Parathyroid adenoma (tissue), 2 donors: Measurements from ENCODE around the gene ATP6V0A1.

ENCODE experiments used
- H2AFZ ChIP-seq: fragments of 300-600 bp; sonication (generic); one replicate; pipeline ENCODE4 v1.7.0; 2017; ENCODE audit warnings: antibody characterized with exemption, mild to moderate bottlenecking
- H3K27ac ChIP-seq: fragments of 300-600 bp; sonication (generic); one replicate; pipeline ENCODE4 v1.7.0; 2017
- H3K27me3 ChIP-seq: fragments of 300-600 bp; sonication (generic); one replicate; pipeline ENCODE4 v1.7.0; 2017; ENCODE audit warnings: low read length; ENCODE audit not compliant: control insufficient read depth, insufficient read depth
- H3K36me3 ChIP-seq: fragments of 300-600 bp; sonication (generic); one replicate; pipeline ENCODE4 v1.7.0; 2017; ENCODE audit warnings: low read length; ENCODE audit not compliant: control insufficient read depth, insufficient read depth
- H3K4me1 ChIP-seq: fragments of 300-600 bp; sonication (generic); one replicate; pipeline ENCODE4 v1.7.0; 2017; ENCODE audit warnings: control low read depth
- H3K4me2 ChIP-seq: fragments of 300-600 bp; sonication (generic); one replicate; pipeline ENCODE4 v1.7.0; 2017; ENCODE audit warnings: low read length
- H3K4me3 ChIP-seq: fragments of 300-600 bp; sonication (generic); one replicate; pipeline ENCODE4 v1.7.0; 2017; ENCODE audit warnings: low read depth, low read length
- H3K79me2 ChIP-seq: fragments of 300-600 bp; sonication (generic); one replicate; pipeline ENCODE4 v1.7.0; 2017; ENCODE audit warnings: control low read depth
- H3K9ac ChIP-seq: fragments of 300-600 bp; sonication (generic); one replicate; pipeline ENCODE4 v1.7.0; 2017; ENCODE audit warnings: mild to moderate bottlenecking
- H3K9me3 ChIP-seq: fragments of 300-600 bp; sonication (generic); one replicate; pipeline ENCODE4 v1.7.0; 2017; ENCODE audit warnings: low read length; ENCODE audit not compliant: control insufficient read depth
- TF ChIP-seq, protein P1 (sequence below): fragments of 300-600 bp; sonication (generic); IDR thresholded peaks from one replicate; pipeline ENCODE4 v1.7.0; 2017; ENCODE audit warnings: antibody characterized with exemption, mild to moderate bottlenecking
- donor health status: primary hyperparathyroidism.

Gene ATP6V0A1

DNA sequence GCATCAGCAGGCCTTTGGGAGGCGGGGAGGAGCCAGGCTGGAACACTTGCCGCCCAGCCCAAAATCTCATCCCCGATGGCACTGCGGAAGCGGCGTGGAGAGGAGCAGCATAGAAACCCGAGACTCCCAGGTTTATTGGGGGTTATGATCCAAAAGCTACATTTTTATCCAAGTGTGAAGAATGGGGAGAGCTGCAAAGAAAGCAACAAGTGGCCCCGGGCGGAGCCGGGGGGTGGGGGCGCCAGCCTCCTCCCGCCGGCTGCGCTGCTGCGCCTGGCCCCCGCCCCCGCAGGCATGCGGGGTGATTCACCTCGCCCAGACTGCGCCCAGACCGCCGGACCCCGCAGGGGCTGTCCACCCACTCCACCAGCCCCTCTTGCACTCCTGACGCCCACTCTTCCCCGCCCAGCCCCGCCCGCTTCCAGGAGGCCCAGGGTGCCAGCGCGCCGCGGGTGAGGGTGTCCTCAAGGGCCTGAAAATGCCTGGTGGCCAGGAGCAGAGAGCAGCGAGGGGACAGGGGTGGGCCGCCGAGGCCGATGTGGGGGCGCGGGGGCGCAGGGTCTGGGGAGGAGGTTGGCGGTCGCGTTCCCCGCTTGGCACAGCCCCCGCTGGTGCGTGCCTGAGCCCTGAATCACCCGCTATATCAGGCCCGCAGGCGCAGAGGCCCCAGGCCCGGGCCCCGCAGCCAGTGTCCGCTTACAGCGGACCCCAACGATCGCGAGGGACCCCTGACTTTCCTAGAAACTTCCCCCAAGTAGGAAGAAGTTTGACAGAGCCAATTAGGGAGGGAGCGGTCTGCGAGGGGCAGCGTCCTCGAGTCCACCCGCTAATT lies 37.0 kb upstream of the ATP6V0A1 start:
- Histone ChIP-seq H3K36me3 (no peaks in the 10 kb centered on the region), H3K27me3 (no peaks in the 10 kb centered on the region), H3K4me1 (peaks cover 2% of the 10 kb centered on the region), H3K4me2 (peak overlapping the region; percentile 42), H3K79me2 (no peaks in the 10 kb centered on the region), H3K9ac (no peak overlapping the region), H3K4me3 (peak overlapping the region; percentile 77), H3K9me3 (no peaks in the 10 kb centered on the region), H2AFZ (peak overlapping the region; percentile 70), H3K27ac (peak overlapping the region; percentile 29)
- TF ChIP-seq, protein P1, sequence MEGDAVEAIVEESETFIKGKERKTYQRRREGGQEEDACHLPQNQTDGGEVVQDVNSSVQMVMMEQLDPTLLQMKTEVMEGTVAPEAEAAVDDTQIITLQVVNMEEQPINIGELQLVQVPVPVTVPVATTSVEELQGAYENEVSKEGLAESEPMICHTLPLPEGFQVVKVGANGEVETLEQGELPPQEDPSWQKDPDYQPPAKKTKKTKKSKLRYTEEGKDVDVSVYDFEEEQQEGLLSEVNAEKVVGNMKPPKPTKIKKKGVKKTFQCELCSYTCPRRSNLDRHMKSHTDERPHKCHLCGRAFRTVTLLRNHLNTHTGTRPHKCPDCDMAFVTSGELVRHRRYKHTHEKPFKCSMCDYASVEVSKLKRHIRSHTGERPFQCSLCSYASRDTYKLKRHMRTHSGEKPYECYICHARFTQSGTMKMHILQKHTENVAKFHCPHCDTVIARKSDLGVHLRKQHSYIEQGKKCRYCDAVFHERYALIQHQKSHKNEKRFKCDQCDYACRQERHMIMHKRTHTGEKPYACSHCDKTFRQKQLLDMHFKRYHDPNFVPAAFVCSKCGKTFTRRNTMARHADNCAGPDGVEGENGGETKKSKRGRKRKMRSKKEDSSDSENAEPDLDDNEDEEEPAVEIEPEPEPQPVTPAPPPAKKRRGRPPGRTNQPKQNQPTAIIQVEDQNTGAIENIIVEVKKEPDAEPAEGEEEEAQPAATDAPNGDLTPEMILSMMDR, result no peak

DNA sequence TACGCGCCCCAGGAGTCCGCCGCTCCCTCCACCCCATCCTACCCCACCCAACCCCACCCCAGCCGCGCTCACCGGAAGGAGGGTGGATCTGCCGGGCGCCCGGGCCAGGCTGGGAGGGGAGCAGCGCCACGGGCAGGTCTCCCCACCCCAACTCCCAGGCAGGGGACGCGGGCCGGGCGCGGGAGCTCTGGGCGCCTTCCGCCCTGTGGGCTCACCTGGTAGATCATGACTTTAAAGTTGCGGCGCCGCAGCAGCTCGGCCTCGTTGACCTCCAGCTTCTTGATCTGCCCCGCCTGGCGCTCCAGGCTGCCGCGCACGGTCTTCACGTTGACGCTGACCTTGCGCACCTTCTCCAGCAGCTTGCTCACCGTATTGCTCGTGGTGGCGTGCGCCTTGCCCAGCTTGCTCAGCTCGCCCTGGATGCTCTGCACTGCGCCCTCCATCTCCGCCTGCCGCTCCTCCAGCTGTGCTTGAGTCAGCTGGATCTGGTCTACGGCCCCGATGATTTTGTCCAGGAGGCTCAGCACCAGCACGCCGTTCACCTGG lies 36.2 kb upstream of the ATP6V0A1 start:
- Histone ChIP-seq H3K36me3 (no peaks in the 10 kb centered on the region), H3K27me3 (no peaks in the 10 kb centered on the region), H3K79me2 (no peaks in the 10 kb centered on the region), H3K27ac (peak overlapping the region; percentile 17), H2AFZ (peak overlapping the region; percentile 68), H3K4me3 (peak overlapping the region; percentile 77), H3K9me3 (no peaks in the 10 kb centered on the region), H3K4me2 (peak overlapping the region; percentile 90), H3K9ac (no peak overlapping the region), H3K4me1 (peaks cover 2% of the 10 kb centered on the region)
- TF ChIP-seq, protein P1, result no peak

DNA sequence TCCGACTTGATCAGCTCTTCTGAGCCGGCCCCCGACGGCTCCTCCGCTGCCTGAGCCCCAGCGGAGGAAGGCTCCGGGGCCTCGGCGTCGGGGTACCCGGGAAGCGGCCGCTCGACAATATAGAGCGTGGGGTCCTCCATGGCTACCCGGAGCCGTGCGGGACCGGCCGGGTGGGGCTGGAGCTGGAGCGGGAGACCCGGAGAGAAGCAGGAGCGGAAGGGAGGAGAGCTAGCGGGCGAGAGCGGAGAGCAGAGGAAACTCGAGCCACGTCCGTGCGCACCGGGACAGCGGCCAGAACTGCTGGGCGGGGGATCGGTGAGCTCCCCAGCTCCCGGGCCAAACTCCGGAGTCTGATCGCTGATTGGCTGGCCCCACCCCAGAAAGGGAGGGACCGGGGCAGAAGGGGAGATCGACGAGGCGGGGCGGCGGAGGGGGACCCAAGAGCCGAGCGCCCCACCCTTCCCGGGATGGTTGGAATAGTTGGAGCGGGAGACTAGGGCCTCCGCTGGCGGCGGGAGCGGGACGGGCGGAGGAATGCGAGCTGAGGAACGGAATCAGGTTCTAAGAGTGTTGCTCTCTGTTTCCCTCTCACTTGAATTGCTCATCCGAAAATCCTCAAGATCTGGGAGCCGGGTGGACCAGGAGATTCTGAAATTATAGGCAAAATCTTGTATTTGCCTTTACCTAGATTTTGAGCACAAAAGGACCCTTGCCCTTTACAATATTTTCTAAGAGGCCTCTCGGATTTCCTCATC lies 35.5 kb upstream of the ATP6V0A1 start, which contains the start of gene CAVIN1:
TSS of gene CAVIN1 (minus strand) at position 299 of the 755 bp plus-strand sequence. CDS start at position 140, 159 bp downstream.
- Histone ChIP-seq H3K27me3 (no peaks in the 10 kb centered on the region), H3K4me3 (peak within 1 kb of the TSS; percentile 77), H3K36me3 (no peaks in the 10 kb centered on the region), H3K27ac (peak within 1 kb of the TSS; percentile 17), H3K4me1 (no peaks in the 10 kb centered on the region), H3K9me3 (no peaks in the 10 kb centered on the region), H3K79me2 (no peaks in the 10 kb centered on the region), H2AFZ (peak within 1 kb of the TSS; percentile 70), H3K4me2 (peak within 1 kb of the TSS; percentile 90), H3K9ac (no peak within 1 kb of the TSS)
- TF ChIP-seq, protein P1, result peak; percentile 9

DNA sequence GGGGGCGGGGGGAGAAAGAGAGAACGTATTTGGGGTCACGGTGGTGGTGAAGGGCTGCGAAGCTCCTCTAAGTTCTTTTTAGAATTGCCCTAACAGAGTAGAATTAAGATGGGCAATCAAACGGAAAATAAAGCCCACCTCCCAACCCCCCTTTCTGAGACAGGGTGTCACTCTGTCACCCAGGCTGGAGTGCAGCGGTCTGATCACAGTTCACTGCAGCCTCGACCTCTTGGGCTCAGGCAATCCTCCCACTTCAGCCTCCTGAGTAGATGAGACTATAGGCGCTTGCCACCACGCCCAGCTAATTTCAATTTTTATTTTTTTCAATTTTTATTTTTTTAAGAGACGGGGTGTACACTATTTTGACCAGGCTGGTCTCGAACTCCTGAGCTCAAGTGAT lies 34.9 kb upstream of the ATP6V0A1 start:
- peaks cover 3% of the 10 kb centered on the region for H3K4me1 ChIP-seq
- no peaks in the 10 kb centered on the region for H3K27me3 ChIP-seq
- no peak overlapping the region for H3K9ac ChIP-seq
- peaks cover 3% of the 10 kb centered on the region for H3K79me2 ChIP-seq
- TF ChIP-seq, protein P1, result no peak
- no peaks in the 10 kb centered on the region for H3K36me3 ChIP-seq
- H2AFZ ChIP-seq, result peak overlapping the region; percentile 68
- no peaks in the 10 kb centered on the region for H3K9me3 ChIP-seq
- no peak overlapping the region for H3K27ac ChIP-seq
- no peak overlapping the region for H3K4me3 ChIP-seq
- peak overlapping the region; percentile 90 for H3K4me2 ChIP-seq
